T-helper 2 cell treated with Interferon-gamma antibody and Interleukin-4, amounts not matched to agents 100 ng/mL and 5 ng/mL, for 36 hours (primary cell): ENCODE measurements around the gene DDX46. TPM values are rescaled to one million over a fixed set of nuclear protein-coding genes. Genes with fewer than 3 reads are reported as not detected.
"Not testable (repeated sequence)": the region's sequence is repeated elsewhere in the genome, so short reads cannot be mapped to it uniquely, and the experiment has no call there.

Experiments
- intact Hi-C: fragments of 100-400 bp; cut with micrococcal nuclease; formaldehyde crosslinking; loops from one replicate; pipeline ENCODE4 v1.15.1; 2023
- total RNA-seq: library from RNA; stranded (reverse); gene quantifications from 2 replicates; pipeline ENCODE4 v1.2.3, GENCODE V29; 2022

The DDX46 gene
- total RNA-seq, 1 donor from 2014 or later, result 76.2 TPM

DNA sequence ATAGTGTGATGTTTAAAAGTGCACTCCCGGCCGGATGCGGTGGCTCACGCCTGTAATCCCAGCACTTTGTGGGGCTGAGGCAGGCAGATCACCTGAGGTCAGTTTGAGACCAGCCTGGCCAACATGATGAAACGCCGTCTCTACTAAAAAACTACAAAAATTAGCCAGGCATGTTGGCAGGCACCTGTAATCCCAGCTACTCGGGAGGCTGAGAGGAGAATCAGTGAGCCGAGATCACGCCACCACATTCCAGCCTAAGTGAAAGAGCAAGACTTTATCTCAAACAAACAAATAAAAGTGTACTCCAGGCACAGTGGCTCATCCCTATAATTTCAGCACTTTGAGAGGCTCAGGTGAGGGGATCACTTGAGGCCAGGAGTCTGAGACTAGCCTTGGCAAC, 79.8 kb downstream of the DDX46 start:
- intact Hi-C loops, result not testable (repeated sequence)

DNA sequence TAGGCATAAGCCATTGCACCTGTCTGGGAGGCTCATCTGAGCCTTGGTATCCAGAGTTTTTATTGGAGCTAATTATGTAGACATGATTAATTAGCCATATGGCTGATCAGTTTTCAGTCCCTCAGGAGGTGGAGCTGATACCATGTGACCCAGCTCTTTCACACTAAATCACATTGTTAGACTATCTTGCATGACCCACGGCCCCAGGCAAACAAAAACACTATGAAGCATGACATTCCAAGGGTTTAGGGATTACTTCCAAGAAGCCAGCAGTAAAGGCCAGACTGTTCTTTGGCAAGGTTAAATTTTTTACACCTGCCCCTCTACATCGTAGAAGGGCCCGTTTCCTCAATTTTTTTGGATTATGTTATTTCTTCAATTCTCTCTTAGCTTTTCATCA, 82.2 kb downstream of the DDX46 start:
- intact Hi-C loops, result loop anchor here (10.0 kb wide), 1 partner anchor 476 kb away; the partner anchor contains the start of gene CDKL3

GRCh38 chr5:134844252-134844651, 85.7 kb downstream of the DDX46 start:
- intact Hi-C loops, result loop anchor here (2.0 to 10.0 kb wide), 2 partner anchors 85 to 479 kb away; partner anchors contain the start of genes CDKL3 and DDX46

GRCh38 chr5:134845335-134845851, 86.8 kb downstream of the DDX46 start:
- intact Hi-C loops, result loop anchor here (1.0 to 10.0 kb wide), 7 partner anchors 29 to 481 kb away; partner anchors contain the start of genes CAMLG, CDKL3, DDX46 and PCBD2

GRCh38 chr5:134845852-134846640, 87.5 kb downstream of the DDX46 start, which contains the start of gene C5orf24:
C5orf24 (plus strand) TSS chr5:134845968; CDS start chr5:134854901, 8,933 bp downstream.
- intact Hi-C loops, result loop anchor here (1.0 to 10.0 kb wide), 9 partner anchors 28 to 669 kb away; partner anchors contain the start of genes CAMLG, CDKL3, DDX46 and PCBD2

DNA sequence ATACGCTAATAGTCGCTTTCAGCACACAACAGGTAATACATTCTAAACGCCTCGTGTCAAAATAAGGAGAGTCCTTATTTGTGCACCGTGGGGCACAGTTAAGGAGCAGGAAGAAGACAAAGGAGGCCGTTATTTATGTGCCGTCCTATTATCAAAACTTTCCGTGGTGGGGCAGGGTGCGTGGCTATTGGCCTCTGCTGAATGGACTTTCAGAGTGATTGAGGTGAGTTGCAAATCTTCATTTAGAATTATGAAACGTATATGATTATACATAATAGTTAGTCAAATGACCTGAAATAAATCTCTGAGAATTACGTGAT, 88.0 kb downstream of the DDX46 start:
- intact Hi-C loops, result loop anchor here (1.0 to 10.0 kb wide), 4 partner anchors 199 to 670 kb away; partner anchors contain the start of genes CDKL3, SAR1B, SEC24A and SKP1

GRCh38 chr5:134849434-134849933, 90.9 kb downstream of the DDX46 start:
- intact Hi-C loops, result loop anchor here (5.0 to 10.0 kb wide), 2 partner anchors 202 to 485 kb away; partner anchors contain the start of genes CDKL3 and SEC24A

GRCh38 chr5:134851307-134851923, 92.8 kb downstream of the DDX46 start:
- intact Hi-C loops, result no loop called here

- intact Hi-C loops, result not testable (repeated sequence)
These were observed 97.9 kb downstream of the DDX46 start for GRCh38 chr5:134856465-134856864.

- intact Hi-C loops, result no loop called here
These were observed 98.8 kb downstream of the DDX46 start for GRCh38 chr5:134857401-134857800.

GRCh38 chr5:134864707-134865106, 106.1 kb downstream of the DDX46 start:
- intact Hi-C loops, result no loop called here

- intact Hi-C loops, result loop anchor here (10.0 kb wide), 1 partner anchor 649 kb away; the partner anchor contains the start of gene PPP2CA
These were observed 114.9 kb downstream of the DDX46 start for GRCh38 chr5:134873494-134873893.

DNA sequence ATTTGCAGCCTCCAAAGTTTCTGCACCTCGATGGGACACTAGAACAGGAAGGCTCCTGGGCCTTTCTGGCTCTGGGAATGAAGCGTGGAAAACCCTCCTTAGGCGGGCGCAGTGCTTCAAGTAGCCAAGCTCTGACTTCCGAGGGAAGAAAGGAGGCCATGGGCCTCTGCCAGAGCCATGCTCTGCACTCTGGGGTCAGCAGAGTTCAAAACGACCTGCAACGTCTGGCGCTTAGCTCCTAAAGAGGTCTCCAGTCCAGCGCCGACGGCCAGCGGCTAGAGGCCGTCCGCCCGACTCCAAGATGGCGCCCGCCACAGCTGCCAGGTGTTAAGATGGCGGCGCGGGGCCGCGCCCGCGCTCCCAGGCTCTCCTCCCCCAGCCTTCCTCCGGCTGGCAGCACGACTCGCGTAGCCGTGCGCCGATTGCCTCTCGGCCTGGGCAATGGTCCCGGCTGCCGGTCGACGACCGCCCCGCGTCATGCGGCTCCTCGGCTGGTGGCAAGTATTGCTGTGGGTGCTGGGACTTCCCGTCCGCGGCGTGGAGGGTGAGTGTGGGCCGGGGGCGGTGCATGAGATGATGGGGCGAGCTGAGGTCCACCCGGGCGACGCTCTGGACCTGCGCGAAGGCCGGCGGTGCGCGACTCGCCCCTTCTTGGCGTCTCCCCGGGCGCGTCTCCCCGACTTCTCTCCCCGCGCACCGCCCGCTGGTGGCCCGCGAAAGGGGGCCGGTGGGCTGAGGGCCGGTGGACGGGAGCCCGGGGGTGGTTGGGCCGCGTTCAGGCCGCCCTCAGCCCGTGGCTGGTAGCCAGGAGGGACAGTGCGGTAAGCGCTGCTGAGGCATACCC, 115.6 kb downstream of the DDX46 start, which contains the start of gene TXNDC15:
TXNDC15 (plus strand) TSS at position 385 of the 844 bp plus-strand sequence; CDS start at position 442, 57 bp downstream.
- intact Hi-C loops, result loop anchor here (1.0 to 10.0 kb wide), 4 partner anchors 29 to 649 kb away; partner anchors contain the start of genes C5orf24, CAMLG, PCBD2 and PPP2CA

DNA sequence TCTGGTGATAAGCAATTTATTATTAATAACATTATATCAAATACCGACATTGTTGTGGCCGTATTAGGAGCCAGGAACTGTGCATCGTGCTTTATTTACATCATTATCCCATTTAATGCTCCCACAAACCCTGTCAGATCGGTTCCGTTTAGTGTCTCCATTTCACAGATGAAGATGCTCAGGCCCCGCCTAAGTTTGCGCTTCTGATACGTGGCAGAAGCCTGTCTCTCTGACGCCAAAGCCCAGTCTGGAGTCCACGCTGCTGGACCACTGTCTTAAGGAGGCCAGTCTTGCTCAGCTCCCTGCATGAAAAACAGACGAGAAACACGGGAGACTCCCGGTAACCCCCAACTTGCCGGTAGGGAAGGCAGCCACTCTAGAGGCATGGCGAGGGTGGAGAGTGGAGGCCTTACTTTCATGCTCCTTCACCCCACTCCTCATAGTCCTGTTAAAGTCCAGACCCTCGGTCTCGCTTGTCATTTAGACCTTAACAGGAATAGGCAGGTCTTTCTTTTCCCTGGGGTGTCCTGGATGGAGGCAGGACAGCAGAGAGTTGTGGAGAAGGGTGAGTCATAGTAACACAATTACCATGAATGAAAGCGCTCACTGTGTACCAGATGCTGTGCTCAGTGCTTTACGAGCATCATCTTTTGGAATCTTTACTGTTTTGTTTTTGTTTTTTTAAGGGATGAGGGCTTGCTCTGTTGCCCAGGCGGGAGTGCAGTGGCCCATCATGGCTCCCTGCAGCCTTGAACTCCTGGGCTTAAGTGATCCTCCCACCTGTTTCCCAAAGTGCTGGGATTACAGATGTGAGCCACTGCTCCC, 116.5 kb downstream of the DDX46 start:
- intact Hi-C loops, result loop anchor here (1.0 to 10.0 kb wide), 4 partner anchors 30 to 650 kb away; partner anchors contain the start of genes C5orf24, CAMLG, PCBD2 and PPP2CA

DNA sequence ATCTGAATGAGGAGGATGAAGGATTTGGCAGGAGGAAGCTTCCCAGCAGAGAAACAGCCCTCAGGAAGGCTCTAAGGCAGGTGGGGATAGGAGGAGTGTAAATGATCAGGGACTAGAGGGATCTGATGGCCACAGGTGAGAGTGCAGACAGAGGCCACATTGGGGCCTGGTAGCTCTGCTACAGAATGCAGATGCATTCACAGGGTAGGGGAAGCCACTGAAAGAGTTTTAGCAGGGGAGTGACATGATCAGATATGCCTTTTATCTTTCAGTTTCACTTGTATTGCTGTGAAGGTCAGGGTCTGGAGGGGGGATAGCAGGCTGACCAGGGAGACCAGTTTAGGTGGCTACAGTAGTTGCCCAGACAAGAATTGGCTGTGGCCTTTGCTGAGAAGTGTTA, 118.6 kb downstream of the DDX46 start:
- intact Hi-C loops, result loop anchor here (10.0 kb wide), 1 partner anchor 652 kb away; the partner anchor contains the start of gene PPP2CA

- intact Hi-C loops, result loop anchor here (10.0 kb wide), 1 partner anchor 654 kb away; the partner anchor contains the start of gene PPP2CA
These were observed 119.8 kb downstream of the DDX46 start for GRCh38 chr5:134878403-134878802.

DNA sequence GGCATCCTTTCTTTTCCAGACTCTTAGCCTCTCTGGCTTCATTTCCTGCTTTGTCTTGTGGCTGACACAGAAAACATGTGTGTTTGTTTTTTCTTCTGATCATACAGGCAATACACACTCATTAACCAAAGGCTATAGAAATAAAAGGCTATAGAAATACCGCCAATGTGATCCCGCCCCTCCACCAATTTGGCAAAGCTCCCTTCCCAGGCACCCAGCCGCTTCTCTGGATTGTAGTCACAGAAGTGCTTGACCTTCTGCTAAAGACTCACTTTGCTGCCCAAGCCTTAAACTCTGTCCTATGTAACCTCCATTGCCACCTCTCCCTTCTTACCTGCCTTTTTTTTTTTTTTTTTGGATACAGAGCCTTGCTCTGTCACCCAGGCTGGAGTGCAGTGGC, 120.9 kb downstream of the DDX46 start:
- intact Hi-C loops, result loop anchor here (10.0 kb wide), 1 partner anchor 655 kb away; the partner anchor contains the start of gene PPP2CA
